H1 (cell line): ENCODE data around the gene RAMP3. TPM values are rescaled to one million over a fixed set of nuclear protein-coding genes. Genes with fewer than 3 reads are reported as not detected.

ENCODE experiments used
- CTBP2 ChIP-seq: IDR thresholded peaks from 2 replicates; pipeline ENCODE4 v1.7.0; 2011; ENCODE audit warnings: borderline replicate concordance, mild to moderate bottlenecking, moderate library complexity, mixed read lengths, low read length; ENCODE audit not compliant: insufficient read depth, insufficient read length
- SIN3A ChIP-seq, 2 experiments: IDR thresholded peaks in 1 of 2; conservative IDR thresholded peaks in 1 of 2; 2 replicates each; pipeline ENCODE4 v1.6.1; 2011 to 2012; ENCODE audit warnings: low read length in 2 of 2, improper control_type of control experiment in 1 of 2, low read depth in 1 of 2, mild to moderate bottlenecking in 1 of 2
- polyA plus RNA-seq, 7 experiments: library from polyadenylated mRNA; depleted of rRNA in 3 of 7; stranded (reverse) in 5 of 7; unstranded in 2 of 7; fragments of >200 nt in 5 of 7; fragments of 200-250 nt in 2 of 7; gene quantifications; 1 replicate in 5 of 7; 2 replicates in 1 of 7; 4 replicates in 1 of 7; pipeline versions ENCODE4 v1.2.1 to v1.2.3, GENCODE V29; 2011 to 2013; ENCODE audit warnings: missing spikeins in 2 of 7, mixed read lengths in 2 of 7
- total RNA-seq: library from RNA; stranded (reverse); fragmentation: NEBNext Ultra II Directional; extraction: Animal tissue kit (Norgen Biotek cat#: 25700); gene quantifications from 2 replicates; pipeline ENCODE4 v1.2.1, GENCODE V29; 2021

The RAMP3 gene
- total and polyA plus RNA-seq, 2 of the 8 experiments (the other 6 are each of a cell fraction or from before 2014, with no cell fraction given): 0.88 to 0.98 TPM

- no peak for TF ChIP-seq CTBP2
- TF ChIP-seq SIN3A (conservative IDR thresholded peaks at IDR 0.05 in 1 of 2, IDR thresholded peaks at IDR 0.05 in 1 of 2; ENCODE audit: low read depth in 1 of 2, low read length in 2 of 2): no peak
Observed at GRCh38 chr7:45185864-45186250, 28.3 kb downstream of the RAMP3 start (continued).
